Upper lobe of left lung (tissue), 4 donors: ENCODE measurements around the gene SERPINB6.

Source experiments
- POLR2A ChIP-seq, 4 donors: fragments of 450-650 bp; IDR thresholded peaks; one replicate each; pipeline ENCODE4 v1.5.1; 2016 to 2017; ENCODE audit warnings: antibody characterized with exemption in 4 of 4, mild to moderate bottlenecking in 2 of 4
- TF ChIP-seq, protein P1 (sequence below), 6 experiments: fragments of 450-650 bp in 4 of 6; fragments of 200-600 bp in 2 of 6; sonication (generic) in 2 of 6; IDR thresholded peaks; one replicate each; pipeline ENCODE4 v1.5.1; 2016 to 2019; ENCODE audit warnings: antibody characterized with exemption in 6 of 6

DNA sequence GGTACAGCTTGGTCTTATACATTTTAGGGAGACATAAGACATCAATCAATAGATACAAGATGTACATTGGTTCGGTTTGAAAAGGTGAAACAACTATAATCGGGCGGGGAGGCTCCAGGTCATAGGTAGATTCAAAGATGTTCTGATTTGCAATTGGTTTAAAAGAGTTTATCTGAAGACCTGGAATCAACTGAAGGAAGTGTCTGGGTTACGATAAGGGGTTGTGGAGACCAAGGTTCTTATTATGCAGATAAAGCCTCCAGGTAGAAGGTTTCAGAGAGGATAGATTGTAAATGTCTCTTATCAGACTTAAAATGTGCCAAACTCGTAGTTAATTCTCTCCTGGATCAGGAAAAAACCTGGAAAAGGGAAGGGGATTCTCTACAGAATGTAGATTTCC, 5.9 kb upstream of the SERPINB6 start:
- TF ChIP-seq, protein P1, sequence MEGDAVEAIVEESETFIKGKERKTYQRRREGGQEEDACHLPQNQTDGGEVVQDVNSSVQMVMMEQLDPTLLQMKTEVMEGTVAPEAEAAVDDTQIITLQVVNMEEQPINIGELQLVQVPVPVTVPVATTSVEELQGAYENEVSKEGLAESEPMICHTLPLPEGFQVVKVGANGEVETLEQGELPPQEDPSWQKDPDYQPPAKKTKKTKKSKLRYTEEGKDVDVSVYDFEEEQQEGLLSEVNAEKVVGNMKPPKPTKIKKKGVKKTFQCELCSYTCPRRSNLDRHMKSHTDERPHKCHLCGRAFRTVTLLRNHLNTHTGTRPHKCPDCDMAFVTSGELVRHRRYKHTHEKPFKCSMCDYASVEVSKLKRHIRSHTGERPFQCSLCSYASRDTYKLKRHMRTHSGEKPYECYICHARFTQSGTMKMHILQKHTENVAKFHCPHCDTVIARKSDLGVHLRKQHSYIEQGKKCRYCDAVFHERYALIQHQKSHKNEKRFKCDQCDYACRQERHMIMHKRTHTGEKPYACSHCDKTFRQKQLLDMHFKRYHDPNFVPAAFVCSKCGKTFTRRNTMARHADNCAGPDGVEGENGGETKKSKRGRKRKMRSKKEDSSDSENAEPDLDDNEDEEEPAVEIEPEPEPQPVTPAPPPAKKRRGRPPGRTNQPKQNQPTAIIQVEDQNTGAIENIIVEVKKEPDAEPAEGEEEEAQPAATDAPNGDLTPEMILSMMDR (IDR thresholded peaks at IDR 0.05): no peak
- no peak for TF ChIP-seq POLR2A (IDR thresholded peaks at IDR 0.05)
